Endodermal cell (in vitro differentiated cells): ENCODE results near the gene INPP4A. TPM values are rescaled to one million over a fixed set of nuclear protein-coding genes. Genes with fewer than 3 reads are reported as not detected.

Experiments used
- DNase-seq: peaks from one replicate; pipeline ENCODE4 v3.0.0-alpha.2; 2017
- H3K27ac ChIP-seq: 2 replicates; pipeline ENCODE4 v1.5.1; 2013; ENCODE audit warnings: mild to moderate bottlenecking, low read depth, low read length, moderate library complexity
- H3K27me3 ChIP-seq: 2 replicates; pipeline ENCODE4 v1.6.1; 2013; ENCODE audit warnings: mild to moderate bottlenecking, low read length, moderate library complexity; ENCODE audit not compliant: insufficient read depth, control insufficient read depth, poor library complexity, severe bottlenecking
- H3K36me3 ChIP-seq: 2 replicates; pipeline ENCODE4 v1.7.0; 2013; ENCODE audit warnings: mild to moderate bottlenecking, low read length, moderate library complexity; ENCODE audit not compliant: control insufficient read depth, insufficient read depth
- H3K4me1 ChIP-seq: one replicate; pipeline ENCODE4 v1.7.0; 2013; ENCODE audit warnings: low read length; ENCODE audit not compliant: control insufficient read depth, insufficient read depth
- H3K4me3 ChIP-seq: 2 replicates; pipeline ENCODE4 v1.5.1; 2013; ENCODE audit warnings: mild to moderate bottlenecking, low read length, moderate library complexity
- H3K9ac ChIP-seq: 2 replicates; pipeline ENCODE4 v1.6.1; 2013; ENCODE audit warnings: mild to moderate bottlenecking, low read length, moderate library complexity; ENCODE audit not compliant: poor library complexity, severe bottlenecking; ENCODE audit errors: extremely low read depth
- H3K9me3 ChIP-seq: 2 replicates; pipeline ENCODE4 v1.6.1; 2013; ENCODE audit warnings: mild to moderate bottlenecking, low read length, moderate library complexity; ENCODE audit not compliant: control insufficient read depth
- H3K27ac Mint-ChIP-seq: 2 replicates; pipeline ENCODE4 v1.8.0; 2020; ENCODE audit warnings: mixed read lengths
- H3K27me3 Mint-ChIP-seq: 2 replicates; pipeline ENCODE4 v1.8.0; 2021; ENCODE audit warnings: mild to moderate bottlenecking, mixed read lengths; ENCODE audit not compliant: insufficient read depth
- H3K36me3 Mint-ChIP-seq: 2 replicates; pipeline ENCODE4 v1.8.0; 2020; ENCODE audit warnings: low read depth, mixed read lengths
- H3K4me1 Mint-ChIP-seq: 2 replicates; pipeline ENCODE4 v1.8.0; 2020; ENCODE audit warnings: mixed read lengths
- H3K4me3 Mint-ChIP-seq: 2 replicates; pipeline ENCODE4 v1.8.0; 2020; ENCODE audit warnings: mild to moderate bottlenecking, moderate library complexity, mixed read lengths
- H3K9me3 Mint-ChIP-seq: 2 replicates; pipeline ENCODE4 v1.8.0; 2020; ENCODE audit warnings: mild to moderate bottlenecking, mixed read lengths
- CTCF ChIP-seq: fragments of 200-600 bp; sonication (generic); conservative IDR thresholded peaks from 2 replicates; pipeline ENCODE4 v1.5.0; 2021; ENCODE audit warnings: antibody characterized with exemption, mild to moderate bottlenecking
- WGBS, 2 experiments: methylation state at CpG; one replicate each; pipeline versions ENCODE4 v1.1.5 to v1.1.7; 2013; ENCODE audit warnings: missing lambda C conversion rate in 2 of 2, mixed read lengths in 1 of 2; ENCODE audit not compliant: insufficient coverage in 1 of 2, insufficient read length in 1 of 2; 5-methylcytosine and 5-hydroxymethylcytosine counted together
- total RNA-seq, 2 donors: library from RNA; stranded (reverse); fragmentation: NEBNext Ultra II Directional in 1 of 2; extraction: Animal tissue kit (Norgen Biotek cat#: 25700) in 1 of 2; gene quantifications; 2 replicates in 1 of 2; 3 replicates in 1 of 2; pipeline ENCODE4 v1.2.1, GENCODE V29; 2021

The INPP4A gene
- total RNA-seq, 2 donors from 2014 or later = 84.9 to 94.2 TPM

GRCh38 chr2:98598781-98599428, 154.2 kb downstream of the INPP4A start:
- H3K27me3 Mint-ChIP-seq = no peaks in the 10 kb centered on the region
- TF ChIP-seq CTCF = no peak
- WGBS, 2 experiments = no CpG with 5 or more reads among the region's 1 CpG
- H3K4me3 ChIP-seq = no peak overlapping the region
- no peak overlapping the region for H3K27ac Mint-ChIP-seq
- no peak overlapping the region for H3K27ac ChIP-seq
- H3K27me3 ChIP-seq = no peaks in the 10 kb centered on the region
- no peak overlapping the region for H3K9ac ChIP-seq
- H3K4me1 ChIP-seq = peaks cover 5% of the 10 kb centered on the region
- H3K36me3 ChIP-seq = peaks cover 67% of the 10 kb centered on the region
- H3K9me3 Mint-ChIP-seq = peaks cover 4% of the 10 kb centered on the region
- no peak for DNase-seq
- peaks cover 75% of the 10 kb centered on the region for H3K36me3 Mint-ChIP-seq
- H3K4me3 Mint-ChIP-seq = no peak overlapping the region
- H3K4me1 Mint-ChIP-seq = peaks cover 12% of the 10 kb centered on the region
- peaks cover 4% of the 10 kb centered on the region for H3K9me3 ChIP-seq

GRCh38 chr2:98601532-98602132, 157.0 kb downstream of the INPP4A start:
- Mint-ChIP-seq H3K27ac (no peak overlapping the region), H3K4me3 (no peak overlapping the region), H3K27me3 (no peaks in the 10 kb centered on the region), H3K4me1 (peaks cover 35% of the 10 kb centered on the region), H3K9me3 (no peaks in the 10 kb centered on the region), H3K36me3 (peaks cover 60% of the 10 kb centered on the region)
- Histone ChIP-seq H3K27me3 (no peaks in the 10 kb centered on the region), H3K4me1 (peaks cover 5% of the 10 kb centered on the region), H3K4me3 (no peak overlapping the region), H3K27ac (no peak overlapping the region), H3K9me3 (no peaks in the 10 kb centered on the region), H3K36me3 (peaks cover 54% of the 10 kb centered on the region), H3K9ac (no peak overlapping the region)
- WGBS, 2 experiments = 67 to 82% methylated on average over 3 of the region's 3 CpGs
- peak; percentile 79 for DNase-seq
- TF ChIP-seq CTCF = peak; percentile 79

- Mint-ChIP-seq H3K27me3 (no peaks in the 10 kb centered on the region), H3K36me3 (peaks cover 35% of the 10 kb centered on the region), H3K27ac (peak overlapping the region; percentile 28), H3K4me1 (peaks cover 46% of the 10 kb centered on the region), H3K9me3 (no peaks in the 10 kb centered on the region), H3K4me3 (no peak overlapping the region)
- no peak overlapping the region for H3K27ac ChIP-seq
- H3K4me1 ChIP-seq = peaks cover 5% of the 10 kb centered on the region
- no peaks in the 10 kb centered on the region for H3K9me3 ChIP-seq
- H3K9ac ChIP-seq = no peak overlapping the region
- no peak overlapping the region for H3K4me3 ChIP-seq
- TF ChIP-seq CTCF = no peak
- DNase-seq = no peak
- no peaks in the 10 kb centered on the region for H3K27me3 ChIP-seq
- 92 to 94% methylated on average over 2 of the region's 2 CpGs for WGBS, 2 experiments
- H3K36me3 ChIP-seq = peaks cover 29% of the 10 kb centered on the region
These were observed 159.9 kb downstream of the INPP4A start for GRCh38 chr2:98604547-98604946.
